A549 (cell line): Measurements from ENCODE around the gene MYRF. TPM values are rescaled to one million over a fixed set of nuclear protein-coding genes. Genes with fewer than 3 reads are reported as not detected.

ENCODE experiments used
- ATAC-seq, 2 experiments: fragments of 200-7000 bp in 1 of 2; fragments of >200 bp in 1 of 2; cut with Nextera tagmentation in 1 of 2; cut with Tn5 transposase in 1 of 2; 3 replicates each; pipeline versions ENCODE4 v1.8.0 to v1.9.1; 2018 to 2020; ENCODE audit warnings: mild to moderate bottlenecking in 1 of 2, moderate library complexity in 1 of 2
- CTCF ChIA-PET: fragments of 300-600 bp; sonication (Branson Sonifier 250); formaldehyde crosslinking; extraction: SDS; loops from one replicate; lab custom pipeline; 2021; ENCODE audit warnings: antibody characterized with exemption, inconsistent platforms; lab: Yijun Ruan, JAX
- POLR2A ChIA-PET: fragments of 350-600 bp; formaldehyde crosslinking; extraction: SDS; loops from one replicate; lab custom pipeline; 2021; ENCODE audit warnings: antibody characterized with exemption, inconsistent platforms; lab: Yijun Ruan, JAX
- DNase-seq, 2 experiments: peaks; one replicate each; pipeline versions ENCODE4 v3.0.0 to v3.0.0-alpha.2; 2011 to 2016; ENCODE audit warnings: low read depth in 1 of 2, low spot score in 1 of 2
- FAIRE-seq: peaks from 2 replicates; lab custom pipeline; 2011; peaks lifted over from hg19 to GRCh38; lab: Jason Lieb, UNC
- H3K27ac ChIP-seq, 2 experiments: fragments of >200 bp; sonication (Bioruptor Twin); formaldehyde crosslinking; 3 replicates each; pipeline ENCODE4 v1.5.1; 2016 to 2017
- H3K4me1 ChIP-seq: fragments of >200 bp; sonication (Bioruptor Twin); formaldehyde crosslinking; 3 replicates; pipeline ENCODE4 v1.6.1; 2016
- H3K4me2 ChIP-seq: fragments of >200 bp; sonication (Bioruptor Twin); formaldehyde crosslinking; 3 replicates; pipeline ENCODE4 v1.6.1; 2016
- H3K4me3 ChIP-seq: fragments of >200 bp; sonication (Bioruptor Twin); formaldehyde crosslinking; 3 replicates; pipeline ENCODE4 v1.5.1; 2016
- H3K9me3 ChIP-seq: fragments of >200 bp; sonication (Bioruptor Twin); formaldehyde crosslinking; 3 replicates; pipeline ENCODE4 v1.6.1; 2016
- CBX8 ChIP-seq: fragments of 200-600 bp; sonication (generic); IDR thresholded peaks from 2 replicates; pipeline ENCODE4 v1.6.1; 2016
- CHD4 ChIP-seq: fragments of 200-600 bp; sonication (generic); IDR thresholded peaks from 2 replicates; pipeline ENCODE4 v1.6.1; 2016; ENCODE audit warnings: antibody characterized with exemption, mild to moderate bottlenecking, borderline replicate concordance
- EHMT2 ChIP-seq: fragments of 200-600 bp; sonication (generic); IDR thresholded peaks from 2 replicates; pipeline ENCODE4 v1.6.1; 2016; ENCODE audit warnings: antibody characterized with exemption, low read depth, mild to moderate bottlenecking, moderate library complexity
- FOSL2 ChIP-seq, 2 experiments: fragments of 450-650 bp in 1 of 2; fragments of >200 bp in 1 of 2; sonication (Bioruptor Twin) in 1 of 2; formaldehyde crosslinking; IDR thresholded peaks; 2 replicates each; pipeline versions ENCODE4 v1.5.0 to v1.6.1; 2016 to 2020; ENCODE audit warnings: mild to moderate bottlenecking in 1 of 2, moderate library complexity in 1 of 2
- HDAC2 ChIP-seq: fragments of 200-600 bp; sonication (generic); IDR thresholded peaks from 2 replicates; pipeline ENCODE4 v1.6.1; 2016
- HEYL ChIP-seq: fragments of 250-450 bp; sonication (Bioruptor Pico); IDR thresholded peaks from 2 replicates; pipeline ENCODE4 v1.8.0; 2021; ENCODE audit warnings: mild to moderate bottlenecking, moderate library complexity
- HOXB5 ChIP-seq: fragments of 250-450 bp; sonication (Bioruptor Pico); IDR thresholded peaks from 2 replicates; pipeline ENCODE4 v1.5.0; 2020; ENCODE audit warnings: mild to moderate bottlenecking, moderate library complexity
- MAFK ChIP-seq: fragments of 450-650 bp; IDR thresholded peaks from 2 replicates; pipeline ENCODE4 v1.6.1; 2014; ENCODE audit not compliant: partially characterized antibody
- NR3C1 ChIP-seq: fragments of >200 bp; sonication (Bioruptor Twin); formaldehyde crosslinking; IDR thresholded peaks from 3 replicates; pipeline ENCODE4 v1.6.1; 2017
- POLR2AphosphoS2 ChIP-seq: conservative IDR thresholded peaks from 2 replicates; pipeline ENCODE4 v1.6.1; 2012; ENCODE audit warnings: low read length, improper control_type of control experiment, inconsistent platforms
- RCOR1 ChIP-seq: fragments of 150-350 bp; IDR thresholded peaks from 2 replicates; pipeline ENCODE4 v1.6.1; 2014; ENCODE audit warnings: antibody characterized with exemption, low read length, low read depth
- SMC3 ChIP-seq: fragments of >200 bp; sonication (Bioruptor Twin); formaldehyde crosslinking; IDR thresholded peaks from 3 replicates; pipeline ENCODE4 v1.6.1; 2018; ENCODE audit warnings: inconsistent platforms
- SREBF2 ChIP-seq: fragments of 450-650 bp; IDR thresholded peaks from 2 replicates; pipeline ENCODE4 v1.6.1; 2014; ENCODE audit warnings: mild to moderate bottlenecking, moderate library complexity
- ZFP36 ChIP-seq: fragments of 450-650 bp; IDR thresholded peaks from 2 replicates; pipeline ENCODE4 v1.6.1; 2014; ENCODE audit warnings: borderline replicate concordance; ENCODE audit not compliant: partially characterized antibody
- ZSCAN20 ChIP-seq: fragments of 250-450 bp; sonication (Bioruptor Pico); IDR thresholded peaks from 2 replicates; pipeline ENCODE4 v1.8.0; 2022; ENCODE audit warnings: mild to moderate bottlenecking, moderate library complexity
- WGBS: methylation state at CpG from one replicate; pipeline ENCODE4 v1.1.6; 2017; ENCODE audit errors: missing lambda C conversion rate; 5-methylcytosine and 5-hydroxymethylcytosine counted together
- polyA plus RNA-seq, 4 experiments: library from polyadenylated mRNA; depleted of rRNA in 3 of 4; stranded (reverse); fragments of >200 nt; fragmentation: RNase III in 1 of 4; extraction: RNeasy Plus Mini Kit Qiagen cat#74134 plus additional on column Dnase treatment in 1 of 4; gene quantifications; 2 replicates in 3 of 4; 3 replicates in 1 of 4; pipeline ENCODE4 v1.2.3, GENCODE V29; 2011 to 2017
- TF ChIP-seq, protein P1 (sequence below): fragments of 250-450 bp; sonication (Bioruptor Pico); IDR thresholded peaks from 2 replicates; pipeline ENCODE4 v1.5.0; 2020; ENCODE audit warnings: low read depth, mild to moderate bottlenecking, moderate library complexity
- TF ChIP-seq, protein P2 (sequence below): fragments of 150-350 bp; IDR thresholded peaks from 2 replicates; pipeline ENCODE4 v1.6.1; 2014; ENCODE audit warnings: low read depth, mild to moderate bottlenecking, low read length
- TF ChIP-seq, protein P3 (sequence below): fragments of >200 bp; sonication (Bioruptor Twin); formaldehyde crosslinking; IDR thresholded peaks from 3 replicates; pipeline ENCODE4 v1.5.1; 2016
- TF ChIP-seq, protein P4 (sequence below): fragments of >200 bp; sonication (Bioruptor Twin); formaldehyde crosslinking; IDR thresholded peaks from 2 replicates; pipeline ENCODE4 v1.6.1; 2016
- TF ChIP-seq, protein P5 (sequence below): IDR thresholded peaks from 2 replicates; pipeline ENCODE4 v1.6.1; 2012; ENCODE audit warnings: low read depth, borderline replicate concordance

MYRF gene
- polyA plus RNA-seq, 2 of the 4 experiments (the other 2 are of a cell fraction) = 14.7 to 22.3 TPM

DNA sequence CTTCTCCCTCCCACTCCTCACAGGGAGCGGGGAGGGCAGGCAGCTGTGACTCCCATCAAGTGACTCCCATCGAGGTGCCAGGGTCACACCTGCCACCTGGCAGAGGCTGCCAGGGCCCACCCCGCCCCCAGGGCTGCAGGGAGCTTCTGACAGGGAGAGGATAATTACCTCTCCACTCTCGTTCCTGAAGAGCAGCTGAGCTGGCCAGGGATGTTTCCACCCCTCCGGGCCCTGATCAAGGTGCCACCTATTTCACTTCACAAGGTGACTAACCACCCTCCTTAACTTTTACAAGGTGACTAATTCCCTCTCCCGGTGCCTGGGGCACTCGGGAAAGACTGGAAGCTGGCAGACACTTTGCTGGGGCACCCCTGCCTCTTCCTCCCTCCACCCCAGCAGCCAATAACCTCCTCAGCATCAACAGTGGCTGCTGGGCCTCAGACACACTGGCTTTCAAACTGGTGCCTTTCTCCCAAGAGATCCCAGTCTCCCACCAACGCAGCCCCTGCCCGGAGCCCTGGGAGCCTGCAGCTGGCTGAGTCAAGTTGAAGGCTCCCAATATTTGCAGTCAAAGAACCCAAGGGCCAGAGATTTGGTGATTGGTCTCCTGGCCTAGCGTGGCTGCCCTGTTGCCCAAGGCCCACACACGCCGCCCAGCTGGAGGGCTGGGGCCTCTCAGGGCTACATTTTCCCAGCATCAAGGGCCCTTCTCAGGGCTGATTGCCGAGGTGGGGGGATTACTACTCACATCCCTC lies 22.0 kb upstream of the MYRF start:
- H3K27ac ChIP-seq = peak overlapping the region; percentile 35 to 59; a peak in 3 of 6 replicates
- peak overlapping the region; percentile 53 for H3K4me2 ChIP-seq
- peaks cover 30% of the 10 kb centered on the region for H3K4me1 ChIP-seq
- H3K4me3 ChIP-seq = no peak overlapping the region
- H3K9me3 ChIP-seq = no peaks in the 10 kb centered on the region
- FAIRE-seq (no peak), ATAC-seq (no peak), DNase-seq (peak in 1 of 2 experiments; percentile 65)
- 29% methylated on average over 8 of the region's 13 CpGs for whole genome bisulfite sequencing
- ChIA-PET POLR2A (no interaction called here), CTCF (interaction anchor here (0.9 to 3.0 kb wide), 5 partner anchors 12 to 91 kb away, joined by 3 to 15 read pairs (median 4); partner anchors contain the start of gene FADS1)
- TF ChIP-seq FOSL2 (IDR thresholded peaks at IDR 0.05) = no peak
- TF ChIP-seq FOSL2 (CRISPR knock-in tag; IDR thresholded peaks at IDR 0.05) = 0 out of 2 replicates have a peak, but pooled peaks have one; percentile 18
- TF ChIP-seq ZSCAN20 (CRISPR knock-in tag) = no peak

DNA sequence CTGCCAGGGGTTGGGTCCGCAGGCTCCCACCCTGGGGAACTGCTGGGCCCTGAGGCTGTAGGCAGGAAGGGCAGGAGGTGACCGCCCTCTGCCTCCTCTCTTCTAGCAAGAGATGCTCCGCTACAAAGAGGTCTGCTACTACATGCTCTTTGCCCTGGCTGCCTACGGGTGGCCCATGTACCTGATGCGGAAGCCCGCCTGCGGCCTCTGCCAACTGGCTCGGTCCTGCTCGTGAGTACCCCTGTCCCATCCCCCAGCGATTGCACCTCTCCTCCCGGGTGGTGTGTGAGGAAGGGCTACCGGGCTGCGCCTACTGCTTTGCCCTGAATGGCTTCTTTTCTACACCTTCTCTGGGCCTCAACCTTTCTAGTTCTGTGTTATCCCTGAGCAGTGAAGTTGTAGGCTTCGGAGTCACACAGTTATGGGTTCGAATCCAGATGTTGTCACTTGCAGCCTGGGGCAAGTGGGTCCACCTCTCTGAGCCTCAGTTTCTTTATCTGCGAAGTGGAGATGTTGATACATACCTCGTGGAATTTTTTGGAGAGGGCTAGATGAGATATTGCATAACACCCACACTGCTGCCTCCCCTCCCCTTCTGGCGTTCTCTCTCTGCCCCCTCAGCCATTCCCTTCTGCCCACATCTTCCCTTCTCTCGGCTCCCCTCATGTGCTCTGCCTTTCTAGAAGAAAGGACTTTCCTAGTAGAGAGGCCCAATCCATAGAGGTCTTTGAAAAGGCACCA lies 21.1 kb upstream of the MYRF start:
- peaks cover 30% of the 10 kb centered on the region for H3K4me1 ChIP-seq
- POLR2A ChIA-PET = no interaction called here
- no peak overlapping the region for H3K27ac ChIP-seq
- H3K9me3 ChIP-seq = no peaks in the 10 kb centered on the region
- H3K4me3 ChIP-seq = no peak overlapping the region
- TF ChIP-seq HEYL (no peak), MAFK (no peak), EHMT2 (no peak), ZFP36 (no peak), CHD4 (no peak), HOXB5 (CRISPR knock-in tag) (no peak), RCOR1 (no peak), POLR2AphosphoS2 (no peak), NR3C1 (no peak), CBX8 (no peak), SMC3 (no peak), HDAC2 (no peak), SREBF2 (no peak)
- TF ChIP-seq, protein P1, sequence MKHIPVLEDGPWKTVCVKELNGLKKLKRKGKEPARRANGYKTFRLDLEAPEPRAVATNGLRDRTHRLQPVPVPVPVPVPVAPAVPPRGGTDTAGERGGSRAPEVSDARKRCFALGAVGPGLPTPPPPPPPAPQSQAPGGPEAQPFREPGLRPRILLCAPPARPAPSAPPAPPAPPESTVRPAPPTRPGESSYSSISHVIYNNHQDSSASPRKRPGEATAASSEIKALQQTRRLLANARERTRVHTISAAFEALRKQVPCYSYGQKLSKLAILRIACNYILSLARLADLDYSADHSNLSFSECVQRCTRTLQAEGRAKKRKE (CRISPR knock-in tag) = no peak
- TF ChIP-seq, protein P2, sequence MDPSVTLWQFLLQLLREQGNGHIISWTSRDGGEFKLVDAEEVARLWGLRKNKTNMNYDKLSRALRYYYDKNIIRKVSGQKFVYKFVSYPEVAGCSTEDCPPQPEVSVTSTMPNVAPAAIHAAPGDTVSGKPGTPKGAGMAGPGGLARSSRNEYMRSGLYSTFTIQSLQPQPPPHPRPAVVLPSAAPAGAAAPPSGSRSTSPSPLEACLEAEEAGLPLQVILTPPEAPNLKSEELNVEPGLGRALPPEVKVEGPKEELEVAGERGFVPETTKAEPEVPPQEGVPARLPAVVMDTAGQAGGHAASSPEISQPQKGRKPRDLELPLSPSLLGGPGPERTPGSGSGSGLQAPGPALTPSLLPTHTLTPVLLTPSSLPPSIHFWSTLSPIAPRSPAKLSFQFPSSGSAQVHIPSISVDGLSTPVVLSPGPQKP = no peak
- TF ChIP-seq, protein P3, sequence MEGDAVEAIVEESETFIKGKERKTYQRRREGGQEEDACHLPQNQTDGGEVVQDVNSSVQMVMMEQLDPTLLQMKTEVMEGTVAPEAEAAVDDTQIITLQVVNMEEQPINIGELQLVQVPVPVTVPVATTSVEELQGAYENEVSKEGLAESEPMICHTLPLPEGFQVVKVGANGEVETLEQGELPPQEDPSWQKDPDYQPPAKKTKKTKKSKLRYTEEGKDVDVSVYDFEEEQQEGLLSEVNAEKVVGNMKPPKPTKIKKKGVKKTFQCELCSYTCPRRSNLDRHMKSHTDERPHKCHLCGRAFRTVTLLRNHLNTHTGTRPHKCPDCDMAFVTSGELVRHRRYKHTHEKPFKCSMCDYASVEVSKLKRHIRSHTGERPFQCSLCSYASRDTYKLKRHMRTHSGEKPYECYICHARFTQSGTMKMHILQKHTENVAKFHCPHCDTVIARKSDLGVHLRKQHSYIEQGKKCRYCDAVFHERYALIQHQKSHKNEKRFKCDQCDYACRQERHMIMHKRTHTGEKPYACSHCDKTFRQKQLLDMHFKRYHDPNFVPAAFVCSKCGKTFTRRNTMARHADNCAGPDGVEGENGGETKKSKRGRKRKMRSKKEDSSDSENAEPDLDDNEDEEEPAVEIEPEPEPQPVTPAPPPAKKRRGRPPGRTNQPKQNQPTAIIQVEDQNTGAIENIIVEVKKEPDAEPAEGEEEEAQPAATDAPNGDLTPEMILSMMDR = no peak
- TF ChIP-seq, protein P4, sequence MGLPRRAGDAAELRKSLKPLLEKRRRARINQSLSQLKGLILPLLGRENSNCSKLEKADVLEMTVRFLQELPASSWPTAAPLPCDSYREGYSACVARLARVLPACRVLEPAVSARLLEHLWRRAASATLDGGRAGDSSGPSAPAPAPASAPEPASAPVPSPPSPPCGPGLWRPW = no peak
- TF ChIP-seq, protein P5, sequence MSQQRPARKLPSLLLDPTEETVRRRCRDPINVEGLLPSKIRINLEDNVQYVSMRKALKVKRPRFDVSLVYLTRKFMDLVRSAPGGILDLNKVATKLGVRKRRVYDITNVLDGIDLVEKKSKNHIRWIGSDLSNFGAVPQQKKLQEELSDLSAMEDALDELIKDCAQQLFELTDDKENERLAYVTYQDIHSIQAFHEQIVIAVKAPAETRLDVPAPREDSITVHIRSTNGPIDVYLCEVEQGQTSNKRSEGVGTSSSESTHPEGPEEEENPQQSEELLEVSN = no peak
- FAIRE-seq (no peak), DNase-seq (no peak), ATAC-seq (no peak)
- CTCF ChIA-PET = interaction anchor here (1.1 to 11.4 kb wide), 5 partner anchors 10 to 85 kb away, joined by 3 to 156 read pairs (median 27); partner anchors contain the start of gene FADS1
- 89% methylated on average over 19 of the region's 19 CpGs for WGBS
- H3K4me2 ChIP-seq = no peak overlapping the region
